GM18868 (cell line): ENCODE measurements around the gene CTAGE1.
"Not testable (repeated sequence)": the region's sequence is repeated elsewhere in the genome, so short reads cannot be mapped to it uniquely, and the experiment has no call there.

ENCODE experiments used
- ATAC-seq: cut with Tn5 transposase; IDR thresholded peaks from one replicate; pipeline ENCODE4 v1.9.1; 2021; ENCODE audit warnings: mild to moderate bottlenecking, moderate library complexity; ENCODE audit not compliant: unreplicated experiment

CTAGE1 gene, protein sequence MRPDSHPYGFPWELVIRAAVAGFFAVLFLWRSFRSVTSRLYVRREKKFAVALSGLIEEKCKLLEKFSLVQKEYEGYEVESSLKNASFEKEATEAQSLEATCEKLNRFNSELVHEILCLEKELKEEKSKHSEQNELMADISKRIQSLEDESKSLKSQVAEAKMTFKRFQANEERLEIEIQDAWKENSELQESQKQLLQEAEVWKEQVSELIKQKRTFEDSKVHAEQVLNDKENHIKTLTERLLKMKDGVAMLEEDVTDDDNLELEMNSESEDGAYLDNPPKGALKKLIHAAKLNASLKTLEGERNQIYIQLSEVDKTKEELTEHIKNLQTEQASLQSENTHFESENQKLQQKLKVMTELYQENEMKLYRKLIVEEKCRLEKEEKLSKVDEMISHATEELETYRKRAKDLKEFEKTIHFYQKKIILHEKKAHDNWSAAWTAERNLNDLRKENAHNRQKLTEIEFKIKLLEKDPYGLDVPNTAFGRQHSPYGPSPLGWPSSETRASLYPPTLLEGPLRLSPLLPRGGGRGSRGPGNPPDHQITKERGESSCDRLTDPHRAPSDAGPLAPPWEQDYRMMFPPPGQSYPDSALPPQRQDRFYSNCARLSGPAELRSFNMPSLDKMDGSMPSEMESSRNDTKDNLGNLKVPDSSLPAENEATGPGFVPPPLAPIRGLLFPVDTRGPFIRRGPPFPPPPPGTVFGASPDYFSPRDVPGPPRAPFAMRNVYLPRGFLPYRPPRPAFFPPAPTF

DNA sequence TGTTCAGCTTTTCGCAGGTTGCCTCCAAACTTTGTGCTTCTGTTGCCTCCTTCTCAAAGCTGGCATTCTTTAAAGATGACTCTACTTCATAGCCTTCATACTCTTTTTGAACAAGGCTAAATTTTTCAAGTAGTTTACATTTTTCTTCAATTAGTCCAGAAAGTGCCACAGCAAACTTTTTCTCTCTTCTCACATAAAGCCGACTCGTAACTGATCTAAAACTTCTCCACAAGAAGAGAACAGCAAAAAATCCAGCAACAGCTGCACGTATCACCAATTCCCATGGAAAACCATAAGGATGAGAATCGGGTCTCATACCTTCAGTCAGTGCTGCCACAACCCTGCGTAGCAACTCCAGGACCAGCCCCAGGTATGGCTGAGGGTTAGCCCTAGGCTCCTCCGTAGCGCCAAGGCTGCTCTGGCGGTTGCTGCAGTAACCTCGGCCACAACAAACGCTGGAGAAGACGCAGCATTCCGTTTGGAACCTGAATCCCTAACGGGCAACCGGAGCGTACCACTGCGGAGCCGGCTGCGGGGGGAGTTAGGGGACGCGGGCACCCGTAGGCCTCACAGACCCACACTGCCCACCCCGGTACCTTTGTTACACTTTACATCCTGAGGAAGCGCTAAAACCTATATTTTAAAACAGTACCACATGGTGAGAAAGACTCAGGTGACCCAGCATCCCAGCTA lies at the start of gene CTAGE1:
CTAGE1 (minus strand) TSS at position 420 of the 693 bp plus-strand sequence; CDS start at position 316, 104 bp downstream.
- ATAC-seq = no peak

DNA sequence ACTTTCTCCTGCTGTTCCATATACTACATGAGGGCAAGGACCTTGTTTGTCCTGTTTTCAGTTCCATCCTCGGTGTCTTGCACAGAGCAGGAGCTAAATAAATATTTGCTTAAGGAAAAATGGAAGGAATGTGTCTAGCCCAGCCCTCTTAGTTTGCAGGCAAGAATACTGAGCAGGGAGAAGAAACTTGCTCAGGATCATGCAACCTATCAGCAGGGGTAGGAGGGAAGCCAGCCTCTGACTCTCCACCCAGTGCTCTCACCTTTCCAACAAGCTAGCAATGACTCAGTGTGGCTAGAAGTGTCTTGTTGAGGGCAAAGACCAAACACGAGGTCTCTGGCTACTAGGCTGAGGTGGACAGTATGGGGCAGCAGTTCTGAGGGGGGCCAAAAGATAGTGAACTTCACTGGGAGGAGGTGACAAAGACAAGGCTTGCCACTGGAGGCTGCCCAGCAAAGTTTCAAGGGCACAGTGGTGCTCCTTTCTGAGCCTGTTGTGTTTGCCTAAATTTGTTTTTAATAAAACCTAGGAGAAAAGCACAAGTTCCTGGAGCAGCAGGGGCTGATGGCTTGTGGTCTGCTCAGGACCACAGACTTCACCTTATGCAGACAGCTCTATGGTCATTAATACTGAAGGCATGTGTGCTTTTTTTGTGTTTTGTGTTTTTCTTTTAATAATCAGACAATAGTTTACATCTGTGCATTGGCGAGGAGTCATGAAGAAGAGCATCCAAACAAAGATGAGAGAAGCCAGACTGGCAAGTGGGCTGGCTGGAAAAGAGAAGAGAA lies 49.1 kb upstream of the CTAGE1 start:
- no peak for ATAC-seq

DNA sequence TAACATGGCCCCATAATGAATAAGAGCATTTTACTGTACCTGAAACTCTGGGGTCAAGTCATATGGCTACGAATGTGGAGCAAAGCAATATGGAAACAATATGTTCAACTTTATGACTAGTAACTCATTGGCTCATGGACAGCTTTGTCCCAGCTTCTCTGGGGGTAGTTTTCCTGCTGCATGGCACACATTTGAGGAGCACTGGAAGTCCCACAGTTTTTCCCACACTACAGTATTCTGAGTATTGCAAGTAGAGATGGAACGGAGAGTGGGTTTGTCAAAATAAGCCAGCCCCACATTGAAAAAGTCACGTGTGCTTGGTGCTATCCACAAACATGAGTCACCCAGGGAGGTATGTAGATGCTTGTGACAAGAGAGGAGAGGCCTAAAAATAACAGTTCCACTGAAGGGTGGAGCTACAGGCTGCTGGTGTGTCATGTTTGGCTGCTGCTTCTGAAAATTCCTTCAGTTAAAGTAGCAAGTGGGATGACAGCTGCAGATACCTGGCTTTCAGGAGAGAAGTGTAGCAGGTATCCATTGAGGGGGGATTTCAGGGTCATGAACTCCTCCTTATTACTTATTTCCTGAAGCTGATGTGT lies 48.2 kb upstream of the CTAGE1 start:
- ATAC-seq = no peak

DNA sequence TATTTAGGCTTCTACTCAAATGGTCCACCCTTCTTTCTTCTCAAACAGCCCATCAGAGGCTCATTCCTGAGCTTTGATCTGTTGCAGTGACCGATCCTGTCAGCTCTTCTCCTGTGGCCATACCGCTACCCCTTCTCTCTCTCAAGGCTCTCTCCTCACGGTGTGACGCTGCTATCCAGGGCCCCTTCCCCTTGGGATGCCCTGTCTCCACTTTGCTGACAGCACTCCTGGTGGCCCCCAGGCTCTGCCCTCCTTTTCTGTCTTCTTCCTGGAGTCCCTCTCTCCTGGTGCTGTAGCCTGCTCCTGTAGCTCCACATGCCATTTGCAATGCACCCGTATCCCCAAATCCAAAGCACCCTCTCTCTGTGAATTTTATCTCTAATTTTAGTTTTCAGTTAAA lies 45.4 kb upstream of the CTAGE1 start:
- ATAC-seq = no peak

DNA sequence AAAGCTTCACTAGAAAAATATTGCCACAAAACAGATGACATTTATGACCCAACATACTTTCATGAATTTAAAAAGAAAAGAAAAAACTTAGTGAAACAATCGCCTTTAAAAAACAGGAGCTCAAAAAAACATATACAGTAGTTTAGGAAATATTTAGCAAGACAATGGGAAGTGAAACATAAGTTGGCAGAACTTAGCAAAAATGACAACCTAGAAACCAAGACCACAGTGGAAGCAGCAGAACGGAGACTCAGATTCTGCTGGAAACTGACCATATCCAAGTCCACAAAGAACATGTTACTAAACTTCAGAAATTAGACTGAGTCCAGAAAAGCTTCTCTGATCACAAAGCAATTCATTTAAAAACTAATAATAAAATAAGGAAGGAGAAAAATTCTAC lies 41.8 kb upstream of the CTAGE1 start:
- ATAC-seq = no peak

DNA sequence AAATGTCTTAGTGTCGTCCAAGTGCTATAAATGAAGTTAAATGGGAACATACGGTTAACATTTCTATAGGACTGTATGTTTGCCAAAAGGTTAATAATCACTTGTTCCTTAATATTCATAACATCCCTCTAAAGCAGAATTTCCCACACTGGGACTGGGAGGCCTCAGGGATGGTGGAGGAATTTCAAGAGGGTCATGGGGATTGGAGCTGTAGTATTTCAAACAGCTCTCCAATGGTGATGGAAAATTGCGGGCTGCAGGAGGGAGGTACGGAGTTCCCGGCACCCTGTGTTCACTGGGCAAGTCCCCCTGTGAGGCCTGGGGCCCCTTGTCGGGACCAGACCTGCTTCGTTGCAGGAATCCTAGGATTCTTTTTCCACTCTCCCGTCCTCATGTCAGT lies 39.8 kb upstream of the CTAGE1 start:
- no peak for ATAC-seq

DNA sequence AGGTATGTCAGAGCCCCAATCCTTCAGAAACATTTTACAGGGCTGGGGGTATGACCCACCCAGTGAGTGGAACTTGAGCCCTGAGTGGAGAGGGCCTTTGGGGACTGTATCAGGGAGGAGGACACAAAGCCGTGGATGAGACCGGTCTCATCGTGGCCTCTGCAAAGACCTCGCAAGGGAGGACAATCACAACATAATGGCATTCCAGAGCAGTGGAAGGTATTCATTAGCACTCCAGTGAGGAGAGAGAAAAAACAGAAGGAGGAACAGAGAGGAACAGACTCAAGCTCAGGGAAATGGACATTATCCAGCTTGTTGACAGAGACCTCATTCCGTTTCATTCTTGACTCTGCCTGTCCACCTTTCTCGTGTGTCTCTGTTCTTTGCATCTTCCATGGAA lies 38.8 kb upstream of the CTAGE1 start:
- no peak for ATAC-seq

DNA sequence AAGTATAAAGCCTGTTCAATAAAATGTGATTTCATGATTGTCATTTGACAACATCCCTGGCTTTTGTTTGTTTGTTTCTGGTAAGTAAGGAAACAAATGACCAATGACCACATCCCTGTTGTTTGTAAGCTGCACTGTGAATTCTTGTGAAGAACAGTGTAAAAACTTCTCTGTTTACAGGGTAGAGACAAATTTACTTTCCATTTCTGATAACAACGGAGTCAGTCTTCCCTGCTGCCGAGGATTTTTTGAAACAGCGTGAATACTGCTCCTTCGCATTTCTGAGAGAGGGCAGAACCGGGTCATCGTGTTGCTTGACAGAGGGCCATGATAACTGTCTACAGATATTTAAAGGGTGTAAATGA lies 38.4 kb upstream of the CTAGE1 start:
- no peak for ATAC-seq

DNA sequence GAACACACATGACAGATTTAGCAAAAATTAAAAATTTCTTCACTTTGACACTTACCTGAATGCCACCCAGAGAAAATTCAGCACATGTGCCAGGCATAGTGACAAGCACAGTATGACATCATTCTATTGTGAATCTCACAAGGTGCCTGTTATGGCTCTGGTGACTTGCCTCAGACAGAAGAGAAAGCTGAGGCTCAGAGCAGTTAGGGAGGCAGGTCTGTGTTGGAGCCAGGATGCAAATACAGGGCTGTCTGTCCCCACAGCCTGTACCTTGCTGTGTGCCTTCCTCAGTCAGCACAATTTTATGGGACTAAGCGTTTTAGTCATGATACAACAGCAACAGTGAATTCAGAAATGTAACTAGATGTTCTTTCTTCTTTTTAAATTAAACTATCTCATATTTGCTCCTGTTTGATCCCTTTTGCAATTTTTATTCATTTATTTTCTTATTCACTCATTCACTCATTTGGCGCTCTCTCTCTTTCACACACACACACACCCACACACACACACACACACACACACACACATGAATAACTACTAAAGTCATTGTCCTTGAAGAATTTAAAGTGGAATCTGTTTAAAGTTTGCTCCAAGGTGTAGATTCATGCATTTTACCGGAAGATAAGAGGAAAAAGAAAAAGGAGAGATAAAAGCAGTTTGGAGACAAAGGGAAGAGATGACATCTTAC lies 37.9 kb upstream of the CTAGE1 start:
- ATAC-seq = no peak

DNA sequence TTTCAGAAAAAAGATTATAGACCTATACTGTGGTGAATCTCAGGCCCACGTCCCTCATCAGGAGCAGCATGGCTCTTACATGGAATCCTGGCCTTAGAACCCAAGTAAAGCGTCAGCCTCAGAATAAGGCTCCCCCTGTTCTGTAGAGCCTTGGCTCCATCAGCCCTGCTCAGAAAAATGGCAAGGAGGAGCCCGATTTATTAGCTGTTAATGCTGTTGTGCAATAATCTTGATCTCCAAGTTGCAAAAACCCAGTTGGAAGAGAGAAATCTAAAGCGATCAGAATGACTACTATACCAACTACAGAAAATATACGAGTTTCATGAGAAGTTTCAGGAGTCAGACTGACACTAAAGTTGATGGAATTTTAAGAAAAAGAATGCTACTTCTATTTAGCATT lies 35.6 kb upstream of the CTAGE1 start:
- ATAC-seq = no peak

DNA sequence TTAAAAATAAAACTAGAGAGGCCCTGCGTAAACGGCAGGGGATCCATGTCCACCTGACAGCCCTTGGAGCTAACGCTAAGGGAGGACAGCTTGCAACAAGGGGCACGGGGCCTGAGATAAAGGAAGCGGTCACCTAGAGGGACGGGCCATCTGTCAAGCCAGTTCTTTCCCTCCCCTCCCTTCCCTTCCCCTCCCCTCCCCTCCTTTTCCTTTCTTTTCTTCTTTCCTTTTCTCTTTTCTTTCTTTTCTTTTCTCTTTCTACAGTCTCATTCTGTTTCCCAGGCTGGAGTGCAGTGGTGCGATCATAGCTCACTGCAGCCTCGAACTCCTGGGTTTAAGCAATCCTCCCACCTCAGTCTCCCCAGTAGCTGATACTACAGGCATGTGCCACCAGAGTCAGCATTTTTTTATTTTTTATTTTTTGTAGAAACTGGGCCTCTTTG lies 34.5 kb upstream of the CTAGE1 start:
- no peak for ATAC-seq

DNA sequence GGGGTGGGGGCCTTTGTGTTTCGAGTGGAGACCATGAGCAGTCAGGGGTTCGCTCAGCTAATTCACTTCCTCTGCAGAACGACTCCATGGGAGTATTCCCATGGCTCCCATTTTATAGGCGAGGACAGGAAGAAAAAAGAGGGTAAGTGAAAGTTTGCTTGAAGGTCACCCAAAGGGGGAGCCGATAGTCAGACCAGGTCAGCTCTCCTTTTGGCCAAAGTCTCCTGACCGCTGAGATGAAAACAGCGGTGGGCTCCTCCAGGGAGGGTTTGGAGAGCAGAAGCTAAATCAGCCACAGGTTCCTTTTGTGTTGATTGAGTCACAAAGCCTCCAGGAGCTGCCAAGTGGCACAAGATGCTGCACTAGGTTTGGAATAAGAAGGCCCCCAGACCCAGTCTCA lies 34.1 kb upstream of the CTAGE1 start:
- ATAC-seq = no peak

DNA sequence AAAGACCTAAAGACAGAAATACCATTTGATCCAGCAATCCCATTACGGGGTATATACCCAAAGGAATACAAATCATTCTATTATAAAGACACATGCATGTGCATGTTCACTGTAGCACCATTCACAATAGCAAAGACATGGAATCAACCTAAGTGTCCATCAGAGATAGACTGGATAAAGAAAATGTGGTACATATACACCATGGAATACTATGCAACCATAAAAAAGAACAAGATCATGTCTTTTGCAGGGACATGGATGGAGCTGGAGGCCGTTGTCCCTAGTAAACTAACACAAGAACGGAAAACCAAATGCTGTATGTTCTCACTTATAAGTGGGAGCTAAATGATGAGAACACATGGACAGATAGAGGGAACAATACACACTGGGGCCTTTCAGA lies 33.1 kb upstream of the CTAGE1 start:
- ATAC-seq = not testable (repeated sequence)

DNA sequence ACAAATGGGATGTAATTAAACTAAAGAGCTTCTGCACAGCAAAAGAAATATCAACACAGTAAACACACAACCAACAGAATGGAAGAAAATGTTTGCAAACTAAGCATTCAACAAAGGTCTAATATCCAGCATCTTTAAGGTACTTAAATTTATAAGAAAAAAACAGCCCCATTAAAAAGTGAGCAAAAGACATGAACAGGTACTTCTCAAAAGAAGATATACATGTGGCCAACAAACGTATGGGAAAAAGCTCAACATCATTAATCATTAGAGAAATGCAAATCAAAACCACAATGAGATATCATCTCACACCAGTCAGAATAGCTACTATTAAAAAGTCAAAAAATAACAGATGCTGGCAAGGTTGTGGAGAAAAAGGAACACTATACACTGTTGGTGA lies 32.6 kb upstream of the CTAGE1 start:
- ATAC-seq = not testable (repeated sequence)

DNA sequence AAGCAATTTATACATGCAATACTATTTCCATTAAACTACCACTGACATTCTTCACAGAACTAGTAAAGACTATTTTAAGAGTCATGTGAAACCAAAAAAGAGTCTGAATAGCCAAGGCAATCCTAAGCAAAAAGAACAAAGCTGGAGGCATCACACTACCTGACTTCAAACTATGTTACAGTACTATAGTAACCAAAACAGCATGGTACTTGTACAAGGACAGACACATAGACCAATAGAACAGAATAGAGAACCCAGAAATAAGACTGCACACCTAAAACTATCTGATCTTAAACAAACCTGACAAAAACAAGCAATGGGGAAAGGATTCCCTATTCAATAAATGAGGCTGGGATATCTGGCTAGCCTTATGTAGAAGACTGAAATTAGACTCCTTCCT lies 32.0 kb upstream of the CTAGE1 start:
- ATAC-seq = not testable (repeated sequence)

DNA sequence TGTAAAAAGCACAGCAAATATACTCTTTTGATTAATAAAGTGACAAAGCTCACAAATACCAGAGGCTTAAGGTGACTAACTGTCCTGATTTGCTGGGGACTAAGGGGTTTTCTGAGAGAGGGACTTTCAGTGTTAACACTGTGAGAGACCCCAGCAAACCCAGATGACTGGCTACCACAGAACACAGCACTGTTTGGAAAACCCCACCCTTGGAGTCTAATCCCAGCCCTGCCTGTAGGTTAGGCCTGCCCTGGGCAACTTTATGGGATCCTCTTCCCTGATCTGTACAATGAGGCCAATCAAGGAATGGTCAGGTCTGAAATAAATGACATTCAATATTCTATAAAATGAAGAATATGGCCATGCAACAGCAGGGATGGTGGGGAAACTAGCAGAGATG lies 30.5 kb upstream of the CTAGE1 start:
- ATAC-seq = no peak

DNA sequence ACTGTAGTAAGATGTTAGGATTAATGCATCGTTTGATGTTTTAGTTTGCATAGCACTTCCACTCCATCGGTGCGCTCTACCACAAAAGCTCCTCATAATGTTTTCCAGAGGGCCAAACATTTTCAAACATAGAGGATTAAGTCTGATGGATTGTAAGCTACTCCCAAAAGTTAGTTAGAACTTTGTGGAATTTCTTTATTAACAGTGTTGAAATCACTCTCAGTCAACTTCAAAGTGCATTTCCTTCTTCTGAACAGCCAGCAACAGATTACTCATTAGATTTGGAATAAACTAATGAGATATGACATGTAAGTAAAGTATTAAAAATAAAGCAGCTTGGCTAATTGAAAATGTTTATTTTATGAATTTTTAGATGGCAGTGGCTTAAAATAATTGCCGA lies 30.1 kb upstream of the CTAGE1 start:
- ATAC-seq = no peak

DNA sequence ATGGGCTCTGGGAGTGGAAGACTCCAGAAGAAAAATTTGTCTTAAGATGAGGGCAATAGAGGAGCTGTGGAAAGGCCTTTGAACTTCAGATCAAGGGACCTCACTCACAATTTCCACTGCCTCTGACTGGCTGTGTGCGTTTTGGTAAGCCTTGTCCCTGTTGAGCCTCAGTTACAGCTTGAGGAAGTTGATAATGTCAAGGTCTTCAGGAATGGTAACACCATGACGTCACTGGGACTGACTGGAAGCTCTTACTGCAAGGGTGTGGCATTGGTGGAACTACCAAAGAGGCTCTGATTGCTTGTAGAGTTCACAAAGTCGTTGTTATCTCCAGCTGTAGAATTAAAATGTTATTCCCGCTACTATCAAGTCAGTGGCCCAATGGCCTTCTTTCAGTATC lies 29.2 kb upstream of the CTAGE1 start:
- no peak for ATAC-seq

DNA sequence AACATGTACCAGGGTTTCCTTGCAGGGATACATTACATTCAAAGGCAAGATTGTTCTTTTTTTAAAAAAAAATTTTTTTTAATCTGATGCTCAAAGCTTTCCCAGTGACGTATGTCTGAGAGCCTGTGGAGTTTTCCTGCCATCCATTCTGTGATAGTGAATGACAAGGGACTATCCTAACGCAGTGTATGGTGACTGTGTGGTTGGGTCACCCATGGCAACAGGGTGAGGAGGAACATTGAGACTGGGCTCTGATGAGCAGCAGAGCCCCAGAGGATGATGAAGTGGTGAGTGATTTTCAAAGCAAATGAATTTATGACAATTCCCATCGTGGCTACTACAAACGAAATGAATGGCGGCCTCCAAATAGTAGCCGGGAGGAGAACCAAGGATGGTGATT lies 28.6 kb upstream of the CTAGE1 start:
- ATAC-seq = no peak

DNA sequence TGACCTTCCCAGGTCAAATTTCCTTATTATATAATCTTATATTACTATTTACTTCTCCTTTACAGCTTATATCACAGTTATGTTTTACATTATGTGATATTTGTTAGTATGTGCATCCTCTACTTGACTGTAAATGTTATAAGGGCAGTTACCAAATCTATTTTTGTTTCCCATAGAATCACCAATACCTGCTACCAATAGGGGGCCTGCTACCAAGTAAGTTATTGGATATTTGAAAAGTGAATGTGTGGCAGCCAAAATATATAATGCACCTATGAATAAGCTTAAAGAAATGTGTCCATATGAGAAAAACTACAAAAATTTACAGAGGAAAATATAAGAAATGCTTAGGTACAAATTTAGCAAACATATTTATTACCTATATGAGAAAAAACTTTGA lies 23.9 kb upstream of the CTAGE1 start:
- ATAC-seq = no peak
